NB4 (cell line): Measurements from ENCODE around the gene TAF6.

Source experiments
- MAX ChIP-seq: IDR thresholded peaks from 2 replicates; pipeline ENCODE4 v1.6.1; 2011; ENCODE audit warnings: low read depth, low read length
- MYC ChIP-seq: IDR thresholded peaks from 2 replicates; pipeline ENCODE4 v1.6.1; 2011; ENCODE audit warnings: low read depth, low read length
- POLR2A ChIP-seq: IDR thresholded peaks from 2 replicates; pipeline ENCODE4 v1.6.1; 2011; ENCODE audit warnings: mild to moderate bottlenecking; ENCODE audit not compliant: insufficient read length; ENCODE audit errors: extremely low read depth
- TF ChIP-seq, protein P1 (sequence below): IDR thresholded peaks from one replicate; pipeline ENCODE4 v1.5.1; 2012; ENCODE audit warnings: low read depth, low read length

- TF ChIP-seq, protein P1, sequence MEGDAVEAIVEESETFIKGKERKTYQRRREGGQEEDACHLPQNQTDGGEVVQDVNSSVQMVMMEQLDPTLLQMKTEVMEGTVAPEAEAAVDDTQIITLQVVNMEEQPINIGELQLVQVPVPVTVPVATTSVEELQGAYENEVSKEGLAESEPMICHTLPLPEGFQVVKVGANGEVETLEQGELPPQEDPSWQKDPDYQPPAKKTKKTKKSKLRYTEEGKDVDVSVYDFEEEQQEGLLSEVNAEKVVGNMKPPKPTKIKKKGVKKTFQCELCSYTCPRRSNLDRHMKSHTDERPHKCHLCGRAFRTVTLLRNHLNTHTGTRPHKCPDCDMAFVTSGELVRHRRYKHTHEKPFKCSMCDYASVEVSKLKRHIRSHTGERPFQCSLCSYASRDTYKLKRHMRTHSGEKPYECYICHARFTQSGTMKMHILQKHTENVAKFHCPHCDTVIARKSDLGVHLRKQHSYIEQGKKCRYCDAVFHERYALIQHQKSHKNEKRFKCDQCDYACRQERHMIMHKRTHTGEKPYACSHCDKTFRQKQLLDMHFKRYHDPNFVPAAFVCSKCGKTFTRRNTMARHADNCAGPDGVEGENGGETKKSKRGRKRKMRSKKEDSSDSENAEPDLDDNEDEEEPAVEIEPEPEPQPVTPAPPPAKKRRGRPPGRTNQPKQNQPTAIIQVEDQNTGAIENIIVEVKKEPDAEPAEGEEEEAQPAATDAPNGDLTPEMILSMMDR: no peak
- no peak for TF ChIP-seq POLR2A
- TF ChIP-seq MAX: no peak
- no peak for TF ChIP-seq MYC
Measured at GRCh38 chr7:100126239-100126930, 7.2 kb upstream of the TAF6 start.
